AG08396 (cell line): Measurements from ENCODE around the gene ZNF654.
A peak's percentile ranks its signal among the peaks of the same experiment; 100 is the strongest.
"Not testable (repeated sequence)": the region's sequence is repeated elsewhere in the genome, so short reads cannot be mapped to it uniquely, and the experiment has no call there.

Experiments
- DNase-seq: peaks from one replicate; pipeline ENCODE4 v3.0.0; 2012; ENCODE audit warnings: low spot score, mixed read lengths

ZNF654 gene

GRCh38 chr3:88058581-88059379 lies at the start of gene ZNF654, which contains the start of gene CGGBP1:
TSS of gene ZNF654 (plus strand) at chr3:88059255. CDS start at chr3:88059320, 65 bp downstream.
TSS of gene CGGBP1 (minus strand) at chr3:88059005. CDS start at chr3:88055976, 3,029 bp downstream.
- DNase-seq = peak; percentile 97

GRCh38 chr3:88010810-88011209 lies 48.2 kb upstream of the ZNF654 start:
- no peak for DNase-seq

GRCh38 chr3:88013592-88013991 lies 45.5 kb upstream of the ZNF654 start:
- DNase-seq = no peak

GRCh38 chr3:88015656-88016055 lies 43.4 kb upstream of the ZNF654 start:
- not testable (repeated sequence) for DNase-seq

GRCh38 chr3:88019024-88019423 lies 40.0 kb upstream of the ZNF654 start:
- DNase-seq = no peak

- DNase-seq = no peak
These were observed 34.0 kb upstream of the ZNF654 start for GRCh38 chr3:88025001-88025552.

- DNase-seq = no peak
These were observed 30.2 kb upstream of the ZNF654 start for GRCh38 chr3:88028876-88029275.

- DNase-seq = no peak
These were observed 28.8 kb upstream of the ZNF654 start for GRCh38 chr3:88030210-88030609.

GRCh38 chr3:88031642-88032077 lies 27.4 kb upstream of the ZNF654 start:
- DNase-seq = peak; percentile 36

- no peak for DNase-seq
These were observed 26.8 kb upstream of the ZNF654 start for GRCh38 chr3:88032245-88032644.

GRCh38 chr3:88033079-88033478 lies 26.0 kb upstream of the ZNF654 start:
- DNase-seq = no peak

GRCh38 chr3:88033808-88034207 lies 25.2 kb upstream of the ZNF654 start:
- DNase-seq = no peak

GRCh38 chr3:88034491-88035275 lies 24.4 kb upstream of the ZNF654 start:
- no peak for DNase-seq

GRCh38 chr3:88036221-88036620 lies 22.8 kb upstream of the ZNF654 start:
- DNase-seq = no peak

GRCh38 chr3:88038566-88038965 lies 20.5 kb upstream of the ZNF654 start:
- peak; percentile 45 for DNase-seq

GRCh38 chr3:88040529-88040928 lies 18.5 kb upstream of the ZNF654 start:
- no peak for DNase-seq

- DNase-seq = no peak
These were observed 18.1 kb upstream of the ZNF654 start for GRCh38 chr3:88041005-88041404.

GRCh38 chr3:88044411-88044810 lies 14.6 kb upstream of the ZNF654 start:
- DNase-seq = no peak

- no peak for DNase-seq
These were observed 12.3 kb upstream of the ZNF654 start for GRCh38 chr3:88046766-88047165.

- peak; percentile 4 for DNase-seq
These were observed 1.3 kb upstream of the ZNF654 start for GRCh38 chr3:88057630-88058305.

- no peak for DNase-seq
These were observed 812 bp upstream of the ZNF654 start for GRCh38 chr3:88058306-88058580.

GRCh38 chr3:88059380-88060170 lies 520 bp downstream of the ZNF654 start:
- peak; percentile 9 for DNase-seq
